Ishikawa (cell line): ENCODE data around the gene MAFF.

Source experiments
- CEBPB ChIP-seq: IDR thresholded peaks from 2 replicates; pipeline ENCODE4 v1.6.1; 2012
- CREB1 ChIP-seq: IDR thresholded peaks from 2 replicates; pipeline ENCODE4 v1.6.1; 2012; ENCODE audit warnings: low read depth
- EGR1 ChIP-seq: IDR thresholded peaks from 2 replicates; pipeline ENCODE4 v1.6.1; 2012
- EP300 ChIP-seq: IDR thresholded peaks from 2 replicates; pipeline ENCODE4 v1.6.1; 2012; ENCODE audit warnings: borderline replicate concordance
- FOXM1 ChIP-seq: IDR thresholded peaks from 2 replicates; pipeline ENCODE4 v1.6.1; 2012; ENCODE audit warnings: low read depth, borderline replicate concordance
- NFIC ChIP-seq: IDR thresholded peaks from 2 replicates; pipeline ENCODE4 v1.6.1; 2012
- RAD21 ChIP-seq: IDR thresholded peaks from 2 replicates; pipeline ENCODE4 v1.6.1; 2012; ENCODE audit warnings: low read depth
- TAF1 ChIP-seq: IDR thresholded peaks from 2 replicates; pipeline ENCODE4 v1.6.1; 2012; ENCODE audit warnings: low read depth, mild to moderate bottlenecking
- TCF12 ChIP-seq: IDR thresholded peaks from 2 replicates; pipeline ENCODE4 v1.6.1; 2012; ENCODE audit warnings: low read depth
- TEAD4 ChIP-seq: IDR thresholded peaks from 2 replicates; pipeline ENCODE4 v1.6.1; 2012
- YY1 ChIP-seq: IDR thresholded peaks from 2 replicates; pipeline ENCODE4 v1.6.1; 2012; ENCODE audit warnings: low read depth
- ZBTB7A ChIP-seq: IDR thresholded peaks from 2 replicates; pipeline ENCODE4 v1.6.1; 2012; ENCODE audit warnings: low read depth
- TF ChIP-seq, protein P1 (sequence below): IDR thresholded peaks from 2 replicates; pipeline ENCODE4 v1.6.1; 2012; ENCODE audit warnings: low read depth, mild to moderate bottlenecking
- TF ChIP-seq, protein P2 (sequence below): IDR thresholded peaks from 2 replicates; pipeline ENCODE4 v1.6.1; 2012
- TF ChIP-seq, protein P3 (sequence below): IDR thresholded peaks from 2 replicates; pipeline ENCODE4 v1.6.1; 2012

MAFF gene

DNA sequence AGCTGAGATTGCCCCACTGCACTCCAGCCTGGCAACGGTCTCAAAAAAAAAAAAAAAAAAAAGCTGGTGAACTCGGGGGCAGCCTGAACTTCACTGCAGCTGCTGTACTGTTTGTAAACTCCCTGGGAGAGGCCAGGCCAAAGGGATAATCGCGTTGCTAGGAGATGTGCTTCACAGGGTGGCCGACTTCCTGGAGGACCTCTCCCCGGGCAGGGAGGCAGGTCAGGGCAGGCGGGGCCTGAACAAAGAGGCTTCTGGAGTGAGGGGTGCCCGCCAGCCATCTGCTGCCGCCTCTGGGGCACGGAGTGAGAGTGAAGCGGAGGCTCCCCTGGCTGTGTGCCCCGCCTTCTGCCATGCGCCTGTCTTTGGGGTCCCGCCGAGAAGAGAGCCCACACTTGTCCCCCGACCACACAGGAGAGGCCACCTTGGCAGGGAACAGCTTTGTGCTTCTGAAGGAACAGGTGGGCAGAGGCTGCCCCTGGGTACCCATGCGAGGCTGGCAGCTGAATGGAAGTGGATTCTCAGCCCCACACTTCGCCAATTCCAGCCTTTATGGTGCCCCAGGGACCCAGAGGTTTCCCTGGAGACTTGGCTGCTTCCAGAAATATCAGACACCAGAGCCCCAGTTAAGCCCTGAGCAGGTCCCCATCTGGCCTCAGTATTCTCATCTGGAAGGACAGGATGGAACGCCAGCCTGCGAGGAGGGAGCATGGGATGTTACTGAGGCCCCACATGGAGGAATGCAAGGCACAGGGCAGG is 41.4 kb downstream of the MAFF start:
- TF ChIP-seq, protein P1, sequence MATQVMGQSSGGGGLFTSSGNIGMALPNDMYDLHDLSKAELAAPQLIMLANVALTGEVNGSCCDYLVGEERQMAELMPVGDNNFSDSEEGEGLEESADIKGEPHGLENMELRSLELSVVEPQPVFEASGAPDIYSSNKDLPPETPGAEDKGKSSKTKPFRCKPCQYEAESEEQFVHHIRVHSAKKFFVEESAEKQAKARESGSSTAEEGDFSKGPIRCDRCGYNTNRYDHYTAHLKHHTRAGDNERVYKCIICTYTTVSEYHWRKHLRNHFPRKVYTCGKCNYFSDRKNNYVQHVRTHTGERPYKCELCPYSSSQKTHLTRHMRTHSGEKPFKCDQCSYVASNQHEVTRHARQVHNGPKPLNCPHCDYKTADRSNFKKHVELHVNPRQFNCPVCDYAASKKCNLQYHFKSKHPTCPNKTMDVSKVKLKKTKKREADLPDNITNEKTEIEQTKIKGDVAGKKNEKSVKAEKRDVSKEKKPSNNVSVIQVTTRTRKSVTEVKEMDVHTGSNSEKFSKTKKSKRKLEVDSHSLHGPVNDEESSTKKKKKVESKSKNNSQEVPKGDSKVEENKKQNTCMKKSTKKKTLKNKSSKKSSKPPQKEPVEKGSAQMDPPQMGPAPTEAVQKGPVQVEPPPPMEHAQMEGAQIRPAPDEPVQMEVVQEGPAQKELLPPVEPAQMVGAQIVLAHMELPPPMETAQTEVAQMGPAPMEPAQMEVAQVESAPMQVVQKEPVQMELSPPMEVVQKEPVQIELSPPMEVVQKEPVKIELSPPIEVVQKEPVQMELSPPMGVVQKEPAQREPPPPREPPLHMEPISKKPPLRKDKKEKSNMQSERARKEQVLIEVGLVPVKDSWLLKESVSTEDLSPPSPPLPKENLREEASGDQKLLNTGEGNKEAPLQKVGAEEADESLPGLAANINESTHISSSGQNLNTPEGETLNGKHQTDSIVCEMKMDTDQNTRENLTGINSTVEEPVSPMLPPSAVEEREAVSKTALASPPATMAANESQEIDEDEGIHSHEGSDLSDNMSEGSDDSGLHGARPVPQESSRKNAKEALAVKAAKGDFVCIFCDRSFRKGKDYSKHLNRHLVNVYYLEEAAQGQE, result no peak

DNA sequence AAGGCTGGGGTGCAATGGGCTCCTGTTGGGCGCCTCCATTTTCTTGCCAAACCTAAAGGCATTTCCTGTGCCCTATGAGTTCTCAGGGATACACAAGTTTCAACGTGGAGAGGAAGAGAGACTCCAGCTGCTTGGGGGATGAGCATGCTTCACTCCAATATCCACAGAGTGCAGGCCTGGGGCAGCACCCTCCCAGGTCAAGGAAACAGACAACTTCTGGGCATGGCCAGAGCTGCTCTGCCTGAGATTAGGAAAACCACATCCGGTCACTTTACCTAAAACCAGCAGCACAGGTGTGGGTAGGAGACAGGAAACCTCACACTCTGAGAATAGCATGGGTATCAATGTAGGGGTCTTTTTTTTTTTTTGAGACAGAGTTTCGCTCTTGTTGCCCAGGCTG is 42.3 kb downstream of the MAFF start:
- TF ChIP-seq, protein P1, result no peak
- TF ChIP-seq FOXM1 (no peak), TCF12 (no peak), RAD21 (no peak), CREB1 (no peak), CEBPB (no peak), NFIC (no peak), EP300 (no peak), ZBTB7A (no peak), EGR1 (no peak), TEAD4 (no peak), TAF1 (no peak)
- TF ChIP-seq, protein P2, sequence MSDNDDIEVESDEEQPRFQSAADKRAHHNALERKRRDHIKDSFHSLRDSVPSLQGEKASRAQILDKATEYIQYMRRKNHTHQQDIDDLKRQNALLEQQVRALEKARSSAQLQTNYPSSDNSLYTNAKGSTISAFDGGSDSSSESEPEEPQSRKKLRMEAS, result no peak
- TF ChIP-seq, protein P3, sequence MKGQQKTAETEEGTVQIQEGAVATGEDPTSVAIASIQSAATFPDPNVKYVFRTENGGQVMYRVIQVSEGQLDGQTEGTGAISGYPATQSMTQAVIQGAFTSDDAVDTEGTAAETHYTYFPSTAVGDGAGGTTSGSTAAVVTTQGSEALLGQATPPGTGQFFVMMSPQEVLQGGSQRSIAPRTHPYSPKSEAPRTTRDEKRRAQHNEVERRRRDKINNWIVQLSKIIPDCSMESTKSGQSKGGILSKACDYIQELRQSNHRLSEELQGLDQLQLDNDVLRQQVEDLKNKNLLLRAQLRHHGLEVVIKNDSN, result no peak

DNA sequence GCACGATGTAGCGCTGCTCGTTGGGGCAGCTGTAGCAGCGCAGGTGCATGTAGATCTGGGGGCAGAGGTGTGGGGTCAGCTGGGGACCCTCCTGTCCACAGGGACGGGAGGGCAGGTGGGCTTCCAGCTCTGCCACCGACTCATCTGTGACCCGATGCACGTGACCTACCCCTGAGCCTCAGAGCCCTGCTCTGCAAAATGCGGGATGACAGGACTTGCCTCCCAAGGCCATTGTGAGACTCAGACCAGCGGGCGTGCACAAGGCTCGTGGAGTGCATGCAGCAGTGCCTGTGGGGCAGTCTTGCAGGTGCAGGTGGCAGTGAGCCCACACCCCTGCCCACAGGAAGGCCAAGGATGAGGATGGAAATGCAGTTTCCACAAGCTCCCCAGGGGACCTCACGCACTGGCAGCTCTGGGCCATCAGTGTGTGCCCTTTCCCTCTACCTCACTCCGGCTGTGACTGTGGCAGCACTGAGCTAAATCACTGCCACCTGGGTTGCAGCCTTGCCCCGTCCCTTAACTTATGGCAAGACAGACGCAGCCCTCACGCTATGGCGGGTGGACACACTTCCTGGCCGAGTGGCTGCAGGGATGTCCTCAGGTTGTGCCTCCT is 44.4 kb downstream of the MAFF start:
- TF ChIP-seq EGR1 (no peak), CEBPB (no peak), EP300 (no peak), ZBTB7A (no peak)
- TF ChIP-seq, protein P3, result no peak

DNA sequence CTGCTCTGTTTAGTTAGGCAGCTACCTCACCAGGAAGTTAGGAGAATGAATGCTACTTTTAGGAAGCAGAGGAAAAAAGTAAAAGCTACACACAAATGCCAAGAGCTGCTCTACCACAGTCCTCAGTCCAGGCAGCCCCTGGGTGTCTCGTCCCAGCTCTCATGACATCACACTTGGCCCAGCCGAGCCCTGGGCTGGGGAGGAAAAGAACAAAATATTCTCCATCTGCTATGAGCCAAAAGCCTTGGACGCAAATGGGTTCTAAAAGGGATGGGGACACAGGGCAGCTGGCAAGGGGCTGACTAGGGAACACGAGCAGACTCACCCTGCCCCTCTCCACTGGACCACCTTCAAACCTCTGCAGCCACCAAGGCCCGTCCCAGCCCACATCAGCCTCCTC is 44.9 kb downstream of the MAFF start:
- TF ChIP-seq, protein P3, result no peak
- TF ChIP-seq RAD21 (no peak), CREB1 (no peak), NFIC (no peak), EGR1 (no peak), CEBPB (no peak), EP300 (no peak)
- TF ChIP-seq, protein P2, result no peak

DNA sequence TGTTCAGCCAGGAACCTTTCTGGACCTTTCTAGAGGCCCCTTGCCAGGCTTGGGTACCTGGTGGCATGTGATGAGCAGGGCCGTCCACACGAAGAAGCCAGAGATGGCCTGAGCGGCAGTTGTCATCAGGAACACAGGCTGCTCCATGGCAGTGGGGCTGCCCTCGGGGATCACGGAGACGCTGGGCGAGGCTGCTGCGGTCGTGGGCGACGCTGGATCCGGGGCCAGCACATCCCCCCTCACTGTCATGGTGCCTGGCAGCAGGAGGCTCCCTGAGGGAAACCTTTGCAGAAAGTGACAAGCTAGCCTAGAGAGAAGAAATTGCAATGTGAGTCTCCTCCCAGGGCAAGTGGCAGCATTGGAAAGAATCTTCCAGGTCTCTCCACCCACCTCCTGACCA is 45.9 kb downstream of the MAFF start:
- TF ChIP-seq ZBTB7A (no peak), CEBPB (no peak), TAF1 (no peak), NFIC (no peak), TEAD4 (no peak), EP300 (no peak), YY1 (no peak), CREB1 (no peak), RAD21 (no peak), FOXM1 (no peak), EGR1 (no peak), TCF12 (no peak)
- TF ChIP-seq, protein P1, result no peak
- TF ChIP-seq, protein P3, result no peak
- TF ChIP-seq, protein P2, result no peak
